ENCODE measurements around the gene HTR1E. TPM values are rescaled to one million over a fixed set of nuclear protein-coding genes. Genes with fewer than 3 reads are reported as not detected.

Gene HTR1E
- total and polyA plus RNA-seq, 2 of the 8 experiments (the other 6 are each of a cell fraction or from before 2014, with no cell fraction given): 0.09 TPM; not detected in 1

DNA sequence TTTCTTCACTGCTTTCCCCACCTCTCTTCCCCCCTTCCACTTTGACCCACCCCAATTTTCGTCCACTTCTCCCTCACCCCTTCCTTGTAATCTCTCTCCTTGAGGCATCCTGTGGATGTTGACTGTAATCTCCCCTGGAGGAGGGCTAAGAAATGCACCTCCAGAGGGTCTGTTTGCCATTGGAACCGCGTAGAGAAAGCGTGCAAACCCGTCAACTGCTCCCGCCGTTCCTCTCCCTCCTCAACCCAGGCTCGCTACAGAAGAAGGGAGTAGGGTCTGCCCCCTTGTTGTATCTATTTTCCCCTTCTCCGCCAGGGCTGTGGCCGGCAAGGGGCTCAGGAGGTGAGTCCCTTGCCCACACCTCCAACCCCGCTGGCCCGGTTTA lies 502 bp upstream of the HTR1E start (continued):
- peak; percentile 5; the same call in 1 of the 2 replicates for TF ChIP-seq KDM1A (IDR thresholded peaks at IDR 0.05; ENCODE audit: borderline replicate concordance, low read length)
- no peak for TF ChIP-seq TEAD4 (IDR thresholded peaks at IDR 0.05; ENCODE audit: low read depth, low read length)
- TF ChIP-seq NRF1 (IDR thresholded peaks at IDR 0.05; ENCODE audit: low read depth, low read length): no peak
- TF ChIP-seq EZH2 (IDR thresholded peaks at IDR 0.05; ENCODE audit: low read depth, low read length, severe bottlenecking): no peak
- TF ChIP-seq SIX5 (IDR thresholded peaks at IDR 0.05; ENCODE audit: low read depth, low read length): no peak
- TF ChIP-seq, protein P1, sequence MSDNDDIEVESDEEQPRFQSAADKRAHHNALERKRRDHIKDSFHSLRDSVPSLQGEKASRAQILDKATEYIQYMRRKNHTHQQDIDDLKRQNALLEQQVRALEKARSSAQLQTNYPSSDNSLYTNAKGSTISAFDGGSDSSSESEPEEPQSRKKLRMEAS (IDR thresholded peaks at IDR 0.05): peak; percentile 85
- TF ChIP-seq YY1 (IDR thresholded peaks at IDR 0.05; ENCODE audit: low read depth, low read length): no peak; the same call in 1 of the 2 replicates
- 0 out of 3 replicates have a peak, but pooled peaks of 1 of the 2 experiments have one; percentile 37 for TF ChIP-seq EP300 (IDR thresholded peaks at IDR 0.05; ENCODE audit: borderline replicate concordance in 1 of 2, low read depth in 2 of 2, low read length in 2 of 2)
- TF ChIP-seq, protein P2, sequence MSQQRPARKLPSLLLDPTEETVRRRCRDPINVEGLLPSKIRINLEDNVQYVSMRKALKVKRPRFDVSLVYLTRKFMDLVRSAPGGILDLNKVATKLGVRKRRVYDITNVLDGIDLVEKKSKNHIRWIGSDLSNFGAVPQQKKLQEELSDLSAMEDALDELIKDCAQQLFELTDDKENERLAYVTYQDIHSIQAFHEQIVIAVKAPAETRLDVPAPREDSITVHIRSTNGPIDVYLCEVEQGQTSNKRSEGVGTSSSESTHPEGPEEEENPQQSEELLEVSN (IDR thresholded peaks at IDR 0.05): peak; percentile 88
- no peak for TF ChIP-seq CBX5 (IDR thresholded peaks at IDR 0.05; ENCODE audit: low read depth, low read length)
- TF ChIP-seq CTCF (IDR thresholded peaks at IDR 0.05; ENCODE audit: control extremely low read depth in 1 of 3, insufficient read depth in 1 of 3, low read depth in 1 of 3, low read length in 3 of 3): no peak
- peak; percentile 85 for TF ChIP-seq TBP (IDR thresholded peaks at IDR 0.05; ENCODE audit: low read depth, low read length)
